Limb (tissue), 2 donors: ENCODE data around the gene RNF213.
"Not testable (repeated sequence)": the region's sequence is repeated elsewhere in the genome, so short reads cannot be mapped to it uniquely, and the experiment has no call there.

Experiments
- DNase-seq, 2 donors: peaks; one replicate each; pipeline ENCODE4 v3.0.0-alpha.2; 2016; ENCODE audit errors: extremely low spot score in 2 of 2

The RNF213 gene

DNA sequence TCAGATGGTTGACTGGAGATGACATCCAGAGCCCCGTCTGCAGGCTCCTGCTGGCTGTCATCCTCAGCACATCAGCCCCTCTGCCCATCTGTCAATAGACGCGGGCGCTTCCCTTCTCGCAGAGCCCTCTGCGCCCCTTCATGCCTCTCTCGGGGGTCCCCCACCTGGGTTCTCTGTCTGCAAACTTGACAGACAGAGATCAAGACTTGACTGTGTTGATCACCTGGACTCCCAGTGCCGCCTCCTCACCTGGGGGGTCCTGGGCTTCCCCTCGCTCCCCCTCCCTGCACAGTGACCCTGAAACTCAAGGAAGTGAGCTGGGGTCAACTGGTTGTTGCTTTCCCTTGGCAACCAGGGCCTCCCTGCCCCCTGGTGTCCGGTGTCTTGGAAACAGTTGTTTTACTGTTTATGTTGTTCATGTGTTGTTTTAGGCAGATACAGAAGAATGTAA is 31.9 kb downstream of the RNF213 start:
- DNase-seq: no peak

DNA sequence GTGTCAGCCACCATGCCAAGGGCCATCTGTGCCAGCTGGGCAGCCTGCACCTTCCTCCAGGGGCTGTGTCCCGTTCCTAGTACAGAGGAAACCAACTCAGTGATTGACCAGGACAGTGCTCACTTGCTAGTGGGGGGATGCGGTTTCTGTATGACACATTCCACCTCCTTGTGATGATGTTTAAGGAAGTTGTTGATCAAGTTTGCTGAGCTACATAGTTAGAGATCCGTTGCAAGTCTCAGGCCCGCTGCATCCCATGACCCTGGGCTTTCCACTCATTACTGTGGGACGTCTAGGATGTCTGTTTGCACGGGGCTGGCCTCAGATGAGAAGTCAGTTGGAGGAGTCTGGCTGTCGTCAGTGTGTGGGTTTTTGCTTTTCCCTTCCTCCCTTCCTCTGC is 33.6 kb downstream of the RNF213 start:
- no peak for DNase-seq

DNA sequence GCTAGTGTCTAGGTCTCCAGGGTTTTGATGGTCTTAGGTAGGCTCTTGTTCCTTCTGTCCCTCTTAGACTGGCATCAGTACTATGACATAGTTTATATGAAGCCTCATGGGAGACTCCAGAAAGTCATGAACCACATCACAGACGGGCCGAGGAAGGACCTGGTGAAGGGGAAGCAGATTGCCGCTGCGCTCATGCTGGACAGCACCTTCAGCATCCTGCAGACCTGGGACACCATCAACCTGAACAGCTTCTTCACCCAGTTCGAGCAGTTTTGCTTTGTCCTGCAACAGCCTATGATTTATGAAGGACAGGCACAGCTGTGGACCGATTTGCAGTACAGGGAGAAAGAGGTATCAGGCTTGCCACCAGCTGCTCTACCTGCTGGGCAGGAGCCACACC is 34.0 kb downstream of the RNF213 start:
- no peak for DNase-seq

DNA sequence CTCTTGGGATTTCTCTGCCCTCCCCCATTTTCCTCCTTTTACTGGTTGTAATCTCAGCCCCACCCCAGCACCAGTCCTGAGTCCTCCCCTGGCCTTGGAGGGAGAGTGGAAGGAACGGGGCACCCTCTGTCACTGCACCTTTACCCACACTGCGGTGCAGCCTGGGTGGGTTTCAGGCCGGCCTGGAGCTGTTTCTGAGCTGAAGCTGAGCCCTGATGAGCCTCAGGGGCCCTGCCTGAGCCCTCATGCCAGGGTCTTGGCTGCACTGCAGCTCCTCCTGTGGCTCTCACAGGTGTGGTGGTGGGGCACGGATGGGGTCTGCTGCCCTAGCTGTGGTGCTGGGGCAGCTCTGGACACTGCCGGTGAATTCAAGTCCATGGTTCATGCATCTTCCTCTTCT is 34.5 kb downstream of the RNF213 start:
- DNase-seq: no peak

DNA sequence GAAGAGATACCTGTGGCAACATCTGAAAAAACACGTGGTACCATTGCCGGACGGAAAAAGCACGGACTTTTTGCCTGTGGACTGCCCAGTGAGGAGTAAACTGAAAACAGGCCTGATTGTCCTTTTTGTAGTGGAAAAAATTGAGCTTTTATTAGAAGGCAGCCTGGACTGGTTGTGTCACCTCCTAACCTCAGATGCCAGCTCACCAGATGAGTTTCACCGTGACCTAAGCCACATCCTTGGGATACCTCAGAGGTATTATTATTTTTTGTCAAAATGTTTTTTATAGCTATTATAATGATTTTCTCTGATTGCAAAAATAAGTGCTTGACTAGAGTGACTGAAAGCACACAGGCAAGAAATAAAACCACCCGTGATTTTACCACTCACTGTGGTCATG is 34.9 kb downstream of the RNF213 start:
- DNase-seq: no peak

DNA sequence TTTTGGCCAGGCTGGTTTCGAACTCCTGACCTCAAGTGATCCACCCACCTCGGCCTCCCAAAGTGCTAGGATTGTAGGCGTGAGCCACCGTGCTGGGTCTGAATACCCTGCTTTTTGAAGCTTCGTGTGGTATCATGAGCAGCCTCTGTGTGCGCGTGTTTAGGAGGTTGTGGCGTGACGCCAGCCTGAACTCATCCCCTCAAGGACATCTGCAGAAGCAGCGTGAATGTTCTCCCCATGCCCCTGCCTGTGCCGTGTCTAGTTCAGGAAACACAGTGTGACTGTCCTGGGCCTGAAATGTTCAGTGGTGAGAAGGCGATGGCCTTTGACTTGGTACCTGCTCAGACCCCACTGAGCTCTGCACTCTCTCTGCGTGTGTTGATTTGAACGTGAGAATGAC is 35.6 kb downstream of the RNF213 start:
- no peak for DNase-seq

DNA sequence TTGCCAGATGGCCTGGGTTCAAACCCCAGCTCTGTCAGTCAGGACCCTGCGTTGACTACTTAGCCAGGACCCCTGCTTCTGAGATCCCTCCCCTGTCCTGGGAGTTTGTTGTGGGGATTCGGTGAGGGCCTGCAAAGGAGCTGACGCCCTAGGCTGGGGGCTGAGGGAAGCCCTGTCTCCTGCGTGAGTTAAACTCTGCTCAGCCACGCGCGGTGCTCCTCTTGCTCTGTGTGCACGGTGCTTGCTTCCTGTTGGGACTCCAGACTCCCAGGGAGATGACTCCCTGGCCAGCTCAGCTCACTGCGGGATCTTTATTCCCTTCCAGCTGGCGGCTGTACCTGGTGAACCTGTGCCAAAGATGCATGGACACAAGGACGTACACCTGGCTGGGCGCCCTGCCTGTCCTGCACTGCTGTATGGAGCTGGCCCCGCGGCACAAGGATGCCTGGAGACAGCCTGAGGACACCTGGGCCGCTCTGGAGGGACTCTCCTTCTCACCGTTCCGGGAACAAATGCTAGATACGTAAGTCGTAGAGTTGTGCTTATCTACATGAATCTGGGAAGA is 37.4 kb downstream of the RNF213 start:
- DNase-seq: no peak

DNA sequence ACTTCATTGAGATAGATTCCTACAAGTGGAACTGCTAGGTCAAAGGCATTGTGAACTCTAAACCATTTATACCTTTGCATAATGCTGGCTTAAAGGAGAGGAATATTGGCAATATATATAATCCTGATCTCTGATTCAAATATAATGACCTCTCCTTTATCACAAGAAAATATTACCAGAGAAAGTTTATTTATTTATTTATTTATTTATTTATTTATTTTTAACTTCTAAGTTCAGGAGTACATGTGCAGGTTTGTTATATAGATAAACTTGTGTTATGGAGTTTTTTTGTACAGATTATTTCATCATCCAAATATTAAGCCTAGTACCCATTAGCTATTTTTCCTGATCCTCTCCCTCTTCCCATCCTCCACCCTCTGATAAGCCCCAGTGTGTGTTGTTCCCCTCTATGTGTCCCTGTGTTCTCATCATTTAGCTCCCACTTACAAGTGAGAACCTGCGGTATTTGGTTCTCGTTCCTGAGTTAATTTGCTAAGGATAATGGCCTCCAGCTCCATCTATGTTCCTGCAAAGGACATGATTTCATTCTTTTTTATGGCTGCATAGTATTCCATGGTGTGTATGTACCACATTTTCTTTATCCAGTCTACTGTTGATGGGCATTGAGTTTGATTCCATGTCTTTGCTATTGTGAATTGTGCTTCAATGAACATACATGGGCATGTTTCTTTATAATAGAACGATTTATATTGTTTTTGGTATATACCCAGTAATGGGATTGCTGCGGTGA is 38.9 kb downstream of the RNF213 start:
- not testable (repeated sequence) for DNase-seq

DNA sequence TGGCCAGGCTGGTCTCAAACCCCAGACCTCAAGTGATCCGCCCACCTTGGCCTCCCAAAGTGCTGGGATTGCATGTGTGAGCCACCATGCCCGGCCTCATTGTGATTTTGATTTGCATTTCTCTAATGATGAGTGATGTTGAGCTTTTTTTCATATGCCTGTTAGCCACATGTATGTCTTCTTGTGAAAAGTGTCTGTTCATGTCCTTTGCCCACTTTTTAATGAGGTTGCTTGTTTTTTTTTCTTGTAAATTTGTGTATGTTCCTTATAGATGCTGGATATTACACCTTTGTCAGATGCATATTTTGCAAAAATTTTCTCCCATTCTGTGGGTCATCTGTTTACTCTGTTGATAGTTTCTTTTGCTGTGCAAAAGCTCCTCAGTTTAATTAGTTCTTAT is 40.1 kb downstream of the RNF213 start:
- DNase-seq: not testable (repeated sequence)

DNA sequence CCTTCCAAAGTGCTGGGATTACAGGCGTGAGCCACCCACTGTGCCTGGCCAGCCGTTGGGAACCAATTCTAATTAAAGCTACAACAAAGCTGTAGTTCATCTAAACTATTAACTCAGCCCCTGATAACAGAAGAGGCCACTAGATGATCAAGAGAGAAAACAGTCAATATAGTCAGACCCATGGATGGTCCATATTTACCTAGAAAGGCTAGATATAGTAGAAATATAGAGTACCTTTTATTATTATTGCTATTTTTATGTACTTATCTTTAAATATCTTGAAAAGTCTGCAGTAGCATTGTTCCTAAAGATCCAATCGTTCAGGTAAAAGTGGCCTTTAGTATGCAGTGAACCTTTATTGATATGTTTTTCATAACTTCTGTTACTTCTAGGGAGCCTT is 43.2 kb downstream of the RNF213 start:
- DNase-seq: no peak

DNA sequence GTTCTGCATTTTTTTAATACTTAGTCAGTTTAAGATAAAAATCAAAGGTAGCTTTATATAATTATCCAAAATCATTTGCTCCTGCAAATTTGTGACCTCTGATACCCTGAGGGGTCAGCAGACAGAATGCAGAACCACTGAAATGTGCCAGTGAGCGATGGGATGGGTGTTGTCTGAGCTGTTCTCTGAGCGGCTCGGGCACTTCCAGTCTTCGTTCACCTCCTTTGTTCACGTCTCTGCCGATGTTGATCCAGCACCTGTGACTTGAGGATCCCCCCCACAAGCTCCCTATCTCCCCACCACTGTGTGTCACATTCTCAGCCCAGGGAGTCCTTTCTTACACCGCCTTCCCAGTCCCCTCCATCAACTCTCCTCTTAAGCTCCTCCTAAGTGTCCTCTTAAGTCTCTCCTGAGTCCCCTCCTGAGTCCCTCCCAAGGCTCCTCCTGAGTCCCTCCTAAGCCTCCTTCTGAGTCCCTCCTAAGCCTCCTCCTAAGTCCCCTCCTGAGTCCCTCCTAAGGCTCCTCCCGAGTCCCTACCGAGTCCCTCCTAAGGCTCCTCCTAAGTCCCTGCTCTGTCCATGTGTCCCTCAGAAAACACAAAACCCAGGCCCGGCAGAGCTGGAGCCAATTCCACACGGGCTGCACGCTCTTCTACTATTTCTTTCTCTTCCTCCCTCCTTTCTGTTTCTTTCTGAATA is 47.5 kb downstream of the RNF213 start:
- DNase-seq: no peak

DNA sequence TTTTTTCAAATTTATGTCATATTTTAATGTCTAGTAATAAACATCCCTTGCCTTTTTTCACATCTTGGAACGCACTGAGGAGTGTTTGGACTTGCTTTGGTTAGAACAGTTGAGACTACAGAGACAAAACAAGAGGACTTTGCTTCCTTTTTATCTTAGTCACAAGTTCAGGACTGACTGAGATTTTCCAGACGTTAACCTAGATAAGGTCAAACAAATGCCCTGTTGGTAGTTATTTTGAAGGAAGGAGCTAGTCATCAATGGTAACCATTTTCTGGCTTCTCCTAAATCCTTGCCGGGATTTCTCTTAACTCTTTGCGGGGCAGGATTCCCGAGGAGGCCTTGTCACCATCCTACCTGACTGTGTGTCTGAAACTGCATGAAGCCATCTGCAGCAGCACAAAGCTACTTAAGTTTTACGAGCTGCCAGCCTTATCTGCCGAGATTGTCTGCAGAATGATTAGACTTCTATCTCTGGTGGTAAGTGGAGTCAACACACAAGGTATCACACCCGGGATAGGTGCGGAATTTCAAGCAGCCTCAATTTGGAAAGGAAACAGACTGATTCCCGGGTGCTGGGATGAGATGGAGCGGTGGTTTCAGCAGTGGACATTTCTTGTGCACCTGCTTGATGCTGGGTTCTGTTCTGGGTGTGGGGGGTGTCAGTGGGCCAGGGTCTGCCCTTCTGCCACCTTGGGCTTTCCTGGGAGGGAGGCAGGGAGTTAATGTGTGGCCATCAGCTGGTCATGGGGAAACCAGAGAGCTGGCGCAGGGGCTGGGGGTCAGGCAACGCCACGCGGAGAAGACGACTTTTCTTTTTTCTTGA is 48.3 kb downstream of the RNF213 start:
- DNase-seq: no peak

DNA sequence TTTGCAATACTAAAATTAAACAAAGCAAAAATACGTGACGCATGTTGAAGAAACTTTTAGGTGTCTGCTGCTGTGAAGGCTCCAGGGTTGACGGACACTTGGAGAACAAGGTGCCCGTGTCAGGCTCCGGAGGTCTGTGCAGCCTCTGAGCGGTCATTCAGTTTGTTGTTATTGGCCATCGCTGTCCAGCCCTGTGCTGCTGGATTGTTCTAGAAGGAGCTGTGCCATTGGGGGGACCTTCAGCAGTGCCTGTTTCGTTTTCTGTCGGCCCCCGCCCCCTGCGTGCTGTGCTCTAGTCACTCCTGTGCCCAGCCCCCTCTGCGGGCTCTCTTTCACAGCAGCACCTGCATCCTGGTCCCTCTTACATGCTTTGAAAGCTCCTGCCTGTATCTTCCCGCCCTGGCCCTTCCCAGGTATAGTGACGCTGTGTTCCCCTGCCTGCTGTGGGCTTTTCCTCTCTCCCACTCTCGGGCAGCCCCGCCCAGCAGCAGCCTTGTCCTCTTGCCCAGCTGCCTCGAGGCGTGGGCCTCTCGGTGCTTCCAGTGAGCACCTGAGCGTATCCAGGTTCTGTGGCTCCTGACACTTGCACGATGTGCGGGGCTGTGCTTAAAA is 50.7 kb downstream of the RNF213 start:
- DNase-seq: no peak

DNA sequence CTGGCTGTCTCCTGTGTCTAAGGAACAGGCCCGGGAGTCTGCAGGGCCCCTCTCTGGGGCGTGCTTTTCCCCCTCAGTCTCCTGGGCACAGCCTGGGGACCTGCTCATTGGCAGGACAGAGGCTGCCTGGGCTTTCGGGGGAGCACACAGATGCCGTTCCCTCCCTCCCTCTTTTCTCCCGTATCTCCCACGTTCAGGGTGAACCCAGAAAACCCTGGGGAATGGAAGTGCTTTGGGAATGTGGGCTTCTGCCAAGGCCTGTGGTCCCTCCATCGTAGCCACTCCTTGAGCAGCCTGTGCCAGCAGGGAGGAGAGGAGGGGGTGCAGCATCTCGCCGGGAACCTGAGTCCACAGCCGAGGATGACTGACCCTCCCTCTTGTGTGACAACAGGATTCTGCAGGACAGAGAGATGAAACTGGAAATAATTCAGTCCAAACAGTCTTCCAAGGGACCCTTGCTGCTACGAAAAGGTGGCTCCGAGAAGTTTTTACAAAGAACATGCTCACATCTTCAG is 52.0 kb downstream of the RNF213 start:
- no peak for DNase-seq

DNA sequence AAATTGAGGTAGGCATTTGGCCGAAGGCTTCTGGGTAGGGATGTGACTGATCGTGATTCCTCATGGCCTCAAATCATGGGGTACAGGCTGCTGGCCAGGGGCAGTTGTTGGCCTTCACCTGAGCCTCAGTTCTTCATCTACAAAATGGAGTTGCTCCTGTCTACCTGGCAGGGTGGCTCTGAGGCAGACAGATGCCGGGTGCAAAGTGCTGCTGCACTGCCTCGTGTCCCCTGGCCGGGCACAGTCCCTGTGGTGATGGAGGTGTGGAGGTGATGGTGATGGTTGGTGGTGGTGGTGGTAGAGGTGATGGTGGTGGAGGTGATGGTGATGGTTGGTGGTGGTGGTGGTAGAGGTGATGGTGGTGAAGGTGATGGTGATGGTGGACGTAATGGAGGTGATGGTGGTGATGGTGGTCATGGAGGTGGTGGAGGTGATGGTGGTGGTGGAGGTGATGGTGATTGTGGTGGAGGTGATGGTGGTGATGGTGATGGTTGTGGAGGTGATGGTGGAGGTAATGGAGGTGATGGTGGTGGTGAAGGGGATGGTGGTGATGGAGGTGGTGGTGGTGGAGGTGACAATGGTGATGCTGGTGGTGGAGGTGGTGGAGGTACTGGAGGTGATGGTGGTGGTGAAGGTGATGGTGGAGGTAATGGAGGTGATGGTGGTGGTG is 52.6 kb downstream of the RNF213 start:
- DNase-seq: no peak

DNA sequence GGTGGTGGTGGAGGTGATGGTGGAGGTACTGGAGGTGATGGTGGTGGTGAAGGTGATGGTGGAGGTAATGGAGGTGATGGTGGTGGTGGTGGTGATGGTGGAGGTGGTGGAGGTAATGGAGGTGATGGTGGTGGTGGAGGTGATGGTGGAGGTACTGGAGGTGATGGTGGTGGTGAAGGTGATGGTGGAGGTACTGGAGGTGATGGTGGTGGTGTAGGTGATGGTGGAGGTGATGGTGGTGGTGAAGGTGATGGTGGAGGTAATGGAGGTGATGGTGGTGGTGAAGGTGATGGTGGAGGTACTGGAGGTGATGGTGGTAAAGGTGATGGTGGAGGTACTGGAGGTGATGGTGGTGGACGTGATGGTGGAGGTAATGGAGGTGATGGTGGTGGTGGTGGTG is 53.3 kb downstream of the RNF213 start:
- DNase-seq: not testable (repeated sequence)

DNA sequence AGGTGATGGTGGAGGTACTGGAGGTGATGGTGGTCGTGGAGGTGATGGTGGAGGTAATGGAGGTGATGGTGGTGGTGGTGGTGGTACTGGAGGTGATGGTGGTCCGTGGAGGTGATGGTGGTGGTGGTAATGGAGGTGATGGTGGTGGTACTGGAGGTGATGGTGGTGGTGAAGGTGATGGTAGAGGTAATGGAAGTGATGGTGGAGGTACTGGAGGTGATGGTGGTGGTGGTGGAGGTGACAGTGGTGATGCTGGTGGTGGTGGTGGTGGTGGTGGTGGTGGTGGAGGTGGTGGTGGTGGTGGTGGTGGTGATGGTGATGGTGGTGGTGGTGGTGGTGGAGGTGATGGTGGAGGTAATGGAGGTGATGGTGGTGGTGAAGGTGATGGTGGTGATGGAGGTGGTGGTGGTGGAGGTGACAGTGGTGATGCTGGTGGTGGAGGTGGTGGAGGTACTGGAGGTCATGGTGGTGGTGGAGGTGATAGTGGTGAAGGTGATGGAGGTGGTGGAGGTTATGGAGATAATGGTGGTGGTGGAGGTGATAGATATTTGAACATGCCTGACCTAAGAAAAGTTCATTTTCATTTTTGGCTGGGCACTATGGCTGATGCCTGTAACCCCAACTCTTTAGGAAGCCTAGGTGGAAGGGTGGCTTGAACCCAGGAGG is 55.0 kb downstream of the RNF213 start:
- DNase-seq: no peak

DNA sequence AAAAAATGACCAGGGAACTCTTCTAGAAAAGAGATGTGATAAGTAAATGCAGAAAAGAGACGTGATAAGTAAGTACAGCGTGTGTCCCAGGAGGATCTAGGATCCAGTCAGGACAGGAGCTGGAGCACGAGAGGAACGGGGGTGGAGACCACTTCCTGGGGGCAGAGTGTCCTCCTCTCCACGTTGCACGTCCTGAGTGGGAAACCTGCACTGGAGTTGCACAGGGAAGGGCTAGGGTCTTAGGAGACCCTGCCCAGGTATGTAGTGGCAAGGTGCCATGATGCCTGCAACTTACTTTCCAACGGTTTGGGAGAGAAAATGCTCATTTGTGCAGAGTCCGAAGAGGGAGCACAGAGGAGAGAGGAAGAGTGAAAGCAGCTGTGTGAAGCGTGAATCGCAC is 55.8 kb downstream of the RNF213 start:
- DNase-seq: no peak

DNA sequence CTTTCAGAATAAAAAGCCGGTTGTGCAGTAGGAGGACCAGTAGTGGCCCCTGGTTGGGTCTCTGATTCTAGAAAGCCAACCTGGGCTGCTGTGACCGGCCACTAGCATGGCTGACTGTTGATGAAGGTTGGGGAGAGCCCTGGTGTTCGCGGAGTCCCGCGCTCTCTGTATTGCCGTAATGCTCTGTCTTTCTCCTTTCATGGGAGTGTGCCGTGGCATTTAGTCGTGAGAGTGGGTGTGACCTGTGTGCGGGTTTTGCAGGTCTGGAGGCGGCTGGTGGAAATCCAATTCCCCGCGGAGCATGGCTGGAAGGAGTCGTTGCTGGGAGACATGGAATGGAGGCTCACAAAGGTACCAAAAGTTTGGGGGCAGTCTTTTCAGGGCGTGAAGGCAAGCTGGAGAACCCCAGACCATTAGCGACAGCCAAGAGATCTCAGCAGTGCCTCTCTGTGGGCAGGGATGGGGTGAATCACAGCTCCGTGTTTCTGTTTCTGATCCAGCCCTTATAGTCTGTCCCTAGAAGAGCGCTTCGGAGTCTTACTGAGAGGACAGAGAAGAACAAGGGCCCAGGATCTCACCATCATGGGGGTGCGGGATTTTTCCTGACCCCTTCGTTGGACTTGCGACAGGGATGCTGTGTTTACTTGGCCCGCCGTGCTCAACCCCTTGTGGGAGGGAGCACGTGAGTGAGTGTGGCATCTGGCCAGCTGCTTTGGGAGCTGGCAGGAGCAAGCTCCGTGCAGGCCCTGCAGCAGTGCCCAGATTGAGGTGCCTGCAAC is 56.5 kb downstream of the RNF213 start:
- no peak for DNase-seq

DNA sequence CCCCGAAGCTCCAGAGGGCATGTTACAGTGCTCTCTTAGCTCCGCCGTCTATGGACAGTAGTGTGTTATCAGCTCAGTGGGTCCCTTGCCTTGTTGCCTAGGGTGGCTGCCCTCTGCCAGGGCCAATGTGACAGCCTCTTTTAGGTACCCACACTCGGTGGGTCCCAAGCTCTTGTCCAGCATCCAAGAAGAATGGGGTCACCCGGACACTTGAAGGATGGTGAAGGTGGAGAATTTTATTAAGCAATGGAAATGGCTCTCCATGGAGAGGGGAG is 57.0 kb downstream of the RNF213 start:
- DNase-seq: no peak
